Fibroblast of lung (primary cell): ENCODE measurements around the gene APBA1.

Source experiments
- CTCF ChIP-seq, 2 donors: IDR thresholded peaks in 1 of 2; conservative IDR thresholded peaks in 1 of 2; 1 replicate in 1 of 2; 2 replicates in 1 of 2; pipeline ENCODE4 v1.5.1; 2011 to 2012; ENCODE audit warnings: low read length in 2 of 2, control low read depth in 1 of 2, inconsistent platforms in 1 of 2, low read depth in 1 of 2, mild to moderate bottlenecking in 1 of 2
- EZH2 ChIP-seq: IDR thresholded peaks from 2 replicates; pipeline ENCODE4 v1.5.1; 2012; ENCODE audit warnings: low read length, control low read depth, mild to moderate bottlenecking; ENCODE audit errors: missing control alignments

DNA sequence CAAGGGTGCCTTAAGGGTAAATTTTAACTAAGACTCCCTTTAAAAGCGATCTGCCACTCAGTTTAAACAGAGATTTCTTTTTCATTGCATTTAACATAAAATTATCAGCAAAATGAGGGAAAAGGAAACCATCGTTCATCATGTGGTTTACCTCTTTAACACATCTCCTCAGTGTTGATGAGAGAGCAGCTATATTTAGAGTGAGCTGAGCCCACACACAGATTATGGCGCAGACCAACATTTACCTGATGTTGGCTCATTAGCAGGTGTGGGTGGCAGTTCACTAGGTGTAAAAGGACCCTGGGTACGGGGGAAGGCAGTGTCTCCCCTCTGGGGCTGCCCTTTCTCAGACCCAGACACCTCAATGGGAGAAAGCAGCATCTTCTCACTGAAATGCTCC, 197.3 kb downstream of the APBA1 start:
- no peak for TF ChIP-seq CTCF (conservative IDR thresholded peaks at IDR 0.05 in 1 of 2, IDR thresholded peaks at IDR 0.05 in 1 of 2; ENCODE audit: low read depth in 1 of 2, low read length in 2 of 2)
- no peak for TF ChIP-seq EZH2
